HepG2 (cell line): Measurements from ENCODE around the gene SH3D21. TPM values are rescaled to one million over a fixed set of nuclear protein-coding genes. Genes with fewer than 3 reads are reported as not detected.

Source experiments
- ARID5B ChIP-seq: IDR thresholded peaks from 2 replicates; pipeline ENCODE4 v1.4.0; 2020; ENCODE audit warnings: mild to moderate bottlenecking, missing genetic modification reagents
- CENPT ChIP-seq: sonication (generic); formaldehyde crosslinking; IDR thresholded peaks from 2 replicates; pipeline ENCODE4 v1.8.0; 2022; ENCODE audit warnings: low read depth, mild to moderate bottlenecking, moderate library complexity, missing genetic modification reagents
- CSRNP1 ChIP-seq: sonication (generic); formaldehyde crosslinking; IDR thresholded peaks from 2 replicates; pipeline ENCODE4 v1.8.1; 2023; ENCODE audit warnings: mild to moderate bottlenecking, missing genetic modification reagents
- ELF1 ChIP-seq: sonication (generic); formaldehyde crosslinking; IDR thresholded peaks from 2 replicates; pipeline ENCODE4 v1.4.0; 2020; ENCODE audit warnings: missing genetic modification reagents
- GATAD2A ChIP-seq: IDR thresholded peaks from 2 replicates; pipeline ENCODE4 v1.6.1; 2016
- HOXD1 ChIP-seq: sonication (generic); formaldehyde crosslinking; IDR thresholded peaks from 2 replicates; pipeline ENCODE4 v1.5.0; 2020; ENCODE audit warnings: missing genetic modification reagents
- ISX ChIP-seq: sonication (generic); formaldehyde crosslinking; conservative IDR thresholded peaks from 2 replicates; pipeline ENCODE4 v1.5.0; 2020; ENCODE audit warnings: missing genetic modification reagents
- JDP2 ChIP-seq: sonication (generic); formaldehyde crosslinking; IDR thresholded peaks from 2 replicates; pipeline ENCODE4 v1.8.1; 2022; ENCODE audit warnings: missing genetic modification reagents, borderline replicate concordance
- KDM6A ChIP-seq: IDR thresholded peaks from 2 replicates; pipeline ENCODE4 v1.6.1; 2016; ENCODE audit warnings: low read depth
- KMT2A ChIP-seq: sonication (generic); formaldehyde crosslinking; IDR thresholded peaks from 2 replicates; pipeline ENCODE4 v1.4.0; 2020; ENCODE audit warnings: missing genetic modification reagents
- MIXL1 ChIP-seq: IDR thresholded peaks from 2 replicates; pipeline ENCODE4 v1.6.1; 2016
- NFE2L1 ChIP-seq: sonication (generic); formaldehyde crosslinking; IDR thresholded peaks from 2 replicates; pipeline ENCODE4 v1.4.0; 2020; ENCODE audit warnings: missing genetic modification reagents, mild to moderate bottlenecking, borderline replicate concordance
- PPARG ChIP-seq: conservative IDR thresholded peaks from 2 replicates; pipeline ENCODE4 v1.6.1; 2016; ENCODE audit warnings: missing biosample characterization, missing genetic modification reagents
- REPIN1 ChIP-seq: sonication (generic); formaldehyde crosslinking; IDR thresholded peaks from 2 replicates; pipeline ENCODE4 v1.8.0; 2022; ENCODE audit warnings: missing genetic modification reagents, low read depth, mild to moderate bottlenecking, borderline replicate concordance
- REXO4 ChIP-seq: sonication (generic); formaldehyde crosslinking; IDR thresholded peaks from 2 replicates; pipeline ENCODE4 v1.8.0; 2022; ENCODE audit warnings: missing genetic modification reagents, mild to moderate bottlenecking, borderline replicate concordance
- SOX5 ChIP-seq: IDR thresholded peaks from 2 replicates; pipeline ENCODE4 v1.6.1; 2016; ENCODE audit warnings: borderline replicate concordance
- TEAD3 ChIP-seq: optimal IDR thresholded peaks from 2 replicates; pipeline ENCODE3; 2016; ENCODE audit warnings: borderline replicate concordance
- TFAP4 ChIP-seq: sonication (generic); IDR thresholded peaks from 2 replicates; pipeline ENCODE4 v1.6.1; 2016; ENCODE audit warnings: low read depth, borderline replicate concordance
- THAP8 ChIP-seq: sonication (generic); formaldehyde crosslinking; IDR thresholded peaks from 2 replicates; pipeline ENCODE4 v1.5.1; 2020; ENCODE audit warnings: missing genetic modification reagents, mild to moderate bottlenecking, borderline replicate concordance
- ZBTB7B ChIP-seq: sonication (generic); formaldehyde crosslinking; IDR thresholded peaks from 2 replicates; pipeline ENCODE4 v1.4.0; 2020; ENCODE audit warnings: missing genetic modification reagents
- ZNF121 ChIP-seq: sonication (generic); formaldehyde crosslinking; IDR thresholded peaks from 2 replicates; pipeline ENCODE4 v1.5.0; 2020; ENCODE audit warnings: mild to moderate bottlenecking, missing genetic modification reagents
- ZNF275 ChIP-seq: sonication (generic); formaldehyde crosslinking; IDR thresholded peaks from 2 replicates; pipeline ENCODE4 v1.8.0; 2022; ENCODE audit warnings: missing genetic modification reagents, mild to moderate bottlenecking, inconsistent platforms, borderline replicate concordance
- ZNF296 ChIP-seq: sonication (generic); formaldehyde crosslinking; conservative IDR thresholded peaks from 2 replicates; pipeline ENCODE4 v1.5.0; 2020; ENCODE audit warnings: mild to moderate bottlenecking, missing genetic modification reagents
- polyA plus RNA-seq, 8 experiments: library from polyadenylated mRNA; depleted of rRNA in 3 of 8; stranded (reverse) in 7 of 8; unstranded in 1 of 8; fragments of >200 nt; fragmentation: Illumina TruSeq in 4 of 8; extraction: Trizol in 4 of 8; gene quantifications; 2 replicates each; pipeline versions ENCODE4 v1.2.1 to v1.2.3, GENCODE V29; 2011 to 2016; ENCODE audit warnings: low read depth in 4 of 8, missing spikeins in 1 of 8, mixed read lengths in 1 of 8; ENCODE audit not compliant: insufficient read depth in 1 of 8
- total RNA-seq, 5 experiments: library from RNA; depleted of rRNA; stranded (reverse); fragments of >200 nt; fragmentation: Illumina TruSeq; extraction: Trizol; gene quantifications; 2 replicates each; pipeline ENCODE4 v1.2.3, GENCODE V29; 2016; ENCODE audit warnings: low read depth in 1 of 5

SH3D21 gene
- total and polyA plus RNA-seq, 2 of the 13 experiments (the other 11 are each of a cell fraction or from before 2014, with no cell fraction given): 5.1 to 8.6 TPM

- TF ChIP-seq KDM6A (CRISPR knock-in tag) (peak; percentile 77), TFAP4 (peak; percentile 57; the same call in 1 of the 2 replicates), CENPT (CRISPR knock-in tag) (no peak), REPIN1 (peak; percentile 69; the same call in 1 of the 2 replicates), ISX (no peak), JDP2 (CRISPR knock-in tag) (no peak), GATAD2A (CRISPR knock-in tag) (peak; percentile 92), KMT2A (peak; percentile 56; the same call in 1 of the 2 replicates), ELF1 (CRISPR knock-in tag) (peak; percentile 31; the same call in 1 of the 2 replicates), NFE2L1 (CRISPR knock-in tag) (no peak), MIXL1 (CRISPR knock-in tag) (peak; percentile 95), PPARG (CRISPR knock-in tag) (peak; percentile 97), ZBTB7B (CRISPR knock-in tag) (peak; percentile 53; the same call in 1 of the 2 replicates), CSRNP1 (CRISPR knock-in tag) (no peak), ARID5B (peak; percentile 90), HOXD1 (CRISPR knock-in tag) (peak; percentile 50; the same call in 1 of the 2 replicates), THAP8 (CRISPR knock-in tag) (no peak), ZNF296 (CRISPR knock-in tag) (no peak), ZNF275 (CRISPR knock-in tag) (0 out of 2 replicates have a peak, but pooled peaks have one; percentile 19), REXO4 (CRISPR knock-in tag) (no peak), ZNF121 (CRISPR knock-in tag) (peak; percentile 96), SOX5 (CRISPR knock-in tag) (peak; percentile 88), TEAD3 (peak; percentile 82)
Observed at GRCh38 chr1:36269408-36269838, 36.7 kb upstream of the SH3D21 start (continued).
